ENCODE data around the gene PGLYRP2.

- TF ChIP-seq CTCF (conservative IDR thresholded peaks at IDR 0.05; ENCODE audit: low read length) (no peak), EZH2phosphoT487 (IDR thresholded peaks at IDR 0.05; ENCODE audit: borderline replicate concordance) (no peak)
Measured at GRCh38 chr19:15447057-15447456, 32.2 kb downstream of the PGLYRP2 start.
